Breast epithelium (tissue), 3 donors: Measurements from ENCODE around the gene HRC.

Experiments used
- CTCF ChIP-seq, 3 donors: fragments of 450-650 bp; IDR thresholded peaks; one replicate each; pipeline ENCODE4 v1.5.1; 2016 to 2017; ENCODE audit warnings: antibody characterized with exemption in 3 of 3, mild to moderate bottlenecking in 3 of 3, moderate library complexity in 3 of 3
- POLR2A ChIP-seq: fragments of 450-650 bp; IDR thresholded peaks from one replicate; pipeline ENCODE4 v1.6.1; 2016; ENCODE audit warnings: antibody characterized with exemption, mild to moderate bottlenecking, moderate library complexity

GRCh38 chr19:49116544-49116943, 38.7 kb downstream of the HRC start:
- TF ChIP-seq CTCF (IDR thresholded peaks at IDR 0.05) (no peak), POLR2A (no peak)
